PC-3 (cell line): ENCODE data around the gene DSTN. TPM values are rescaled to one million over a fixed set of nuclear protein-coding genes. Genes with fewer than 3 reads are reported as not detected.
A peak's percentile ranks its signal among the peaks of the same experiment; 100 is the strongest.

ENCODE experiments used
- ATAC-seq: fragments of 200-7000 bp; cut with Tn5 transposase; 2 replicates; pipeline ENCODE4 v1.9.1; 2020; ENCODE audit warnings: mild to moderate bottlenecking, moderate library complexity
- BruUV-seq: library from RNA; stranded (reverse); fragments of 400-500 nt; replicated peaks from 2 replicates; lab custom pipeline; 2021; lab: Mats Ljungman, UMichigan
- CTCF ChIA-PET: fragments of 300-600 bp; sonication (Branson Sonifier 250); formaldehyde crosslinking; loops from one replicate; lab custom pipeline; 2022; ENCODE audit warnings: antibody characterized with exemption; lab: Charles Lee
- POLR2A ChIA-PET: fragments of 300-600 bp; sonication (Branson Sonifier 250); formaldehyde crosslinking; loops from one replicate; lab custom pipeline; 2022; ENCODE audit warnings: antibody characterized with exemption; ENCODE audit not compliant: unreplicated experiment; lab: Charles Lee
- DNase-seq: peaks from one replicate; pipeline ENCODE4 v3.0.0-alpha.2; 2015
- H2AFZ ChIP-seq: fragments of 300-600 bp; sonication (generic); 2 replicates; pipeline ENCODE4 v1.6.0; 2016; ENCODE audit warnings: antibody characterized with exemption, low read length
- H3F3A ChIP-seq: fragments of 300-600 bp; sonication (generic); one replicate; pipeline ENCODE4 v1.6.0; 2017; ENCODE audit warnings: antibody characterized with exemption, low read length, control low read depth, mild to moderate bottlenecking; ENCODE audit not compliant: unreplicated experiment
- H3K27ac ChIP-seq: fragments of 300-600 bp; sonication (generic); 2 replicates; pipeline ENCODE4 v1.5.1; 2016; ENCODE audit warnings: mild to moderate bottlenecking, low read length
- H3K27me3 ChIP-seq: fragments of 300-600 bp; sonication (generic); 2 replicates; pipeline ENCODE4 v1.6.1; 2016; ENCODE audit warnings: low read length, mixed read lengths
- H3K36me3 ChIP-seq: fragments of 300-600 bp; sonication (generic); 2 replicates; pipeline ENCODE4 v1.6.1; 2016; ENCODE audit warnings: low read depth, mixed run types, low read length, mixed read lengths
- H3K4me1 ChIP-seq: fragments of 300-600 bp; sonication (generic); 2 replicates; pipeline ENCODE4 v1.5.1; 2016; ENCODE audit warnings: low read length; ENCODE audit not compliant: insufficient read depth
- H3K4me2 ChIP-seq: fragments of 300-600 bp; sonication (generic); 2 replicates; pipeline ENCODE4 v1.6.0; 2016; ENCODE audit warnings: low read length
- H3K4me3 ChIP-seq: fragments of 300-600 bp; sonication (generic); 2 replicates; pipeline ENCODE4 v1.5.1; 2016; ENCODE audit warnings: mild to moderate bottlenecking, low read length, mixed read lengths
- H3K79me2 ChIP-seq: fragments of 300-600 bp; sonication (generic); 2 replicates; pipeline ENCODE4 v1.6.1; 2017; ENCODE audit warnings: low read length, mixed read lengths
- H3K9ac ChIP-seq: fragments of 300-600 bp; sonication (generic); 2 replicates; pipeline ENCODE4 v1.6.0; 2016; ENCODE audit warnings: mild to moderate bottlenecking, low read length
- H3K9me2 ChIP-seq: fragments of 300-600 bp; sonication (generic); replicated peaks from 2 replicates; pipeline ENCODE4 v1.6.1; 2016; ENCODE audit warnings: mixed run types, low read length, mixed read lengths
- H3K9me3 ChIP-seq: fragments of 300-600 bp; sonication (generic); 2 replicates; pipeline ENCODE4 v1.6.1; 2016; ENCODE audit warnings: low read length, mixed read lengths
- H4K20me1 ChIP-seq: fragments of 300-600 bp; sonication (generic); 2 replicates; pipeline ENCODE4 v1.6.1; 2016; ENCODE audit warnings: low read length, mixed read lengths
- CTCF ChIP-seq: fragments of 300-600 bp; sonication (generic); conservative IDR thresholded peaks from 2 replicates; pipeline ENCODE4 v1.5.1; 2017; ENCODE audit warnings: antibody characterized with exemption, low read depth, mild to moderate bottlenecking, low read length
- EZH2 ChIP-seq: fragments of 300-600 bp; sonication (generic); IDR thresholded peaks from one replicate; pipeline ENCODE4 v1.6.1; 2017; ENCODE audit warnings: antibody characterized with exemption, mild to moderate bottlenecking, low read length; ENCODE audit not compliant: unreplicated experiment
- EZH2phosphoT487 ChIP-seq: fragments of 300-600 bp; sonication (generic); IDR thresholded peaks from 2 replicates; pipeline ENCODE4 v1.6.1; 2018; ENCODE audit warnings: mild to moderate bottlenecking, antibody characterized with exemption, low read length, borderline replicate concordance
- intact Hi-C: fragments of 100-400 bp; cut with micrococcal nuclease; formaldehyde crosslinking; loops from 2 replicates; pipeline ENCODE4 v1.9.0; 2023
- total RNA-seq: library from RNA; depleted of rRNA; stranded (reverse); fragments of >200 nt; gene quantifications from 2 replicates; pipeline ENCODE4 v1.2.3, GENCODE V29; 2014

The DSTN gene
- total RNA-seq, 1 experiment from 2014 or later = 182 TPM

DNA sequence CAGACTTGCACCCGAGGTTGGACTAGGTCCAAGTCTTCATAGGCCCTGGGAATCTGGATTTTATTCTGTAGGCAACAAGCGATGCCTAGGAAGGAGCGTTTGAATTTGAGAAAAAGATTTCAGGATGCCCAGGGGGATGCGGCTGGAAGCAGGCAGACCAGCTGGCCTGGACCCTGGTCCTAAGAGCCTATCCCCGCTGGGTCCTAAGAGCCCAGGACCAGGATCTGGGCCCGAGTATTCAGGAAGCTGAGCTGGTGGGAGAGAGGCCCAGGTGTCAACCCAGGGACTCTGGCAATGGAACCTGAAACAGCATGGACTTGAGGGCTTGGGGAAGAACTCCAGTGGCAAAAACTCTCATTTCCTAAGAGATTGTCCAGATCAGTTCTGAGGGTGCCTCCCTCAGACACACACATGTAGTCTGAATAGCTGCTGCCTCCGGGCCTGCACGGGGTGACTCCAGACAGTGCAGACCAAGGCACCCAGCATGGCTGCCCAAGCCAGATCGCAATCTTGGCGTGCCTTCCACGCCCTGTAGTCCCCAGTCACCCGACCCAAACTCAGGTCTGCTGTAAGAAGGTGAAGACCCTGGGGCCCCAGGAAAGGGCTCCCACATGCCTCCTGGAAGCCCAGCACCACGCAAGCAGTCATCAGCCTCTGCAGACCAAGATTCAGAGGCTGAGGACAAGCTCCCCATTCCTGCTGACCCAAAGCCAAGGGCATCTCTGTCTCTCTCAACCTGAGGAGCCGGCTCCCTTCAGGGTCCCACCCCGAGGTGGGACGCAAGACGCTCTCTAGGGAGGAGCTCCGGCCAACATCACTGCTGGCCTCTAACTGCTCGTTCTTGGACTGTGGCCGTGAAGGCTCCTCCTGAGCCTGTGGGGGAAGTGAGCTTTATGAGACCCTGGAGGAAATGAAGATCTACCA lies 77.8 kb downstream of the DSTN start:
- Histone ChIP-seq H4K20me1 (peaks cover 31% of the 10 kb centered on the region; the same call in 1 of the 2 replicates), H3K27ac (no peak overlapping the region), H3K4me1 (peaks cover 8% of the 10 kb centered on the region; the same call in 1 of the 2 replicates), H3K27me3 (no peaks in the 10 kb centered on the region), H3K79me2 (peaks cover 89% of the 10 kb centered on the region), H3K9ac (no peak overlapping the region), H3K36me3 (peaks cover 4% of the 10 kb centered on the region; the same call in 1 of the 2 replicates), H3K9me2 (no peaks in the 10 kb centered on the region), H3F3A (peaks cover 3% of the 10 kb centered on the region), H3K4me2 (no peak overlapping the region), H3K4me3 (no peak overlapping the region), H2AFZ (no peak overlapping the region), H3K9me3 (no peaks in the 10 kb centered on the region)
- CTCF ChIA-PET = interaction anchor here (0.6 kb wide), 1 partner anchor 103 kb away, joined by 5 read pairs; no protein-coding TSS in a partner anchor
- POLR2A ChIA-PET = no interaction called here
- intact Hi-C loops = no loop called here
- TF ChIP-seq EZH2phosphoT487 (no peak), EZH2 (no peak)
- BruUV-seq = no TSS peak
- DNase-seq (no peak), ATAC-seq (no peak)

DNA sequence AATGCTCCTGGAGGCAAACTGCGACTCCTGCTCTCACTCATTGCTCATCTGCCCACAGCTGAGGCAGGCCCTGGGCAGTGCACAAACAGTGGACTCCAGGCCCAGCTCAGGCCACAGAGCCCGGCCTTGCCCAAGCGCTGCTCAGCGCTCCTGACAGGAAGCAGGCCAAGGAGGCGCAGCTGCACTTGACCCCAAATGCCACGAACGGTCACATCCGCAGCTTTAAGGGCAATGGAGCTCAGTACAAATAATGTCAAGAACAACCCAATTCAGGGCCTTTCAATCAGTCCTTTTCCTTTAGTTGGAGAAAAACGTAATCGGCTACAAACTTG lies 78.4 kb downstream of the DSTN start:
- ATAC-seq (no peak), DNase-seq (no peak)
- Histone ChIP-seq H3K27me3 (no peaks in the 10 kb centered on the region), H3K36me3 (peaks cover 2% of the 10 kb centered on the region; the same call in 1 of the 2 replicates), H2AFZ (no peak overlapping the region), H3K79me2 (peaks cover 92% of the 10 kb centered on the region), H3K27ac (no peak overlapping the region), H3K4me1 (peaks cover 8% of the 10 kb centered on the region; the same call in 1 of the 2 replicates), H3K4me3 (no peak overlapping the region), H3K9ac (no peak overlapping the region), H3K4me2 (no peak overlapping the region), H4K20me1 (peaks cover 30% of the 10 kb centered on the region; the same call in 1 of the 2 replicates), H3K9me2 (no peaks in the 10 kb centered on the region), H3K9me3 (no peaks in the 10 kb centered on the region), H3F3A (peaks cover 3% of the 10 kb centered on the region)
- ChIA-PET CTCF (interaction anchor here (0.6 kb wide), 1 partner anchor 104 kb away, joined by 5 read pairs; no protein-coding TSS in a partner anchor), POLR2A (no interaction called here)
- intact Hi-C loops = no loop called here
- TF ChIP-seq CTCF (no peak), EZH2phosphoT487 (no peak), EZH2 (no peak)
- no TSS peak for BruUV-seq

DNA sequence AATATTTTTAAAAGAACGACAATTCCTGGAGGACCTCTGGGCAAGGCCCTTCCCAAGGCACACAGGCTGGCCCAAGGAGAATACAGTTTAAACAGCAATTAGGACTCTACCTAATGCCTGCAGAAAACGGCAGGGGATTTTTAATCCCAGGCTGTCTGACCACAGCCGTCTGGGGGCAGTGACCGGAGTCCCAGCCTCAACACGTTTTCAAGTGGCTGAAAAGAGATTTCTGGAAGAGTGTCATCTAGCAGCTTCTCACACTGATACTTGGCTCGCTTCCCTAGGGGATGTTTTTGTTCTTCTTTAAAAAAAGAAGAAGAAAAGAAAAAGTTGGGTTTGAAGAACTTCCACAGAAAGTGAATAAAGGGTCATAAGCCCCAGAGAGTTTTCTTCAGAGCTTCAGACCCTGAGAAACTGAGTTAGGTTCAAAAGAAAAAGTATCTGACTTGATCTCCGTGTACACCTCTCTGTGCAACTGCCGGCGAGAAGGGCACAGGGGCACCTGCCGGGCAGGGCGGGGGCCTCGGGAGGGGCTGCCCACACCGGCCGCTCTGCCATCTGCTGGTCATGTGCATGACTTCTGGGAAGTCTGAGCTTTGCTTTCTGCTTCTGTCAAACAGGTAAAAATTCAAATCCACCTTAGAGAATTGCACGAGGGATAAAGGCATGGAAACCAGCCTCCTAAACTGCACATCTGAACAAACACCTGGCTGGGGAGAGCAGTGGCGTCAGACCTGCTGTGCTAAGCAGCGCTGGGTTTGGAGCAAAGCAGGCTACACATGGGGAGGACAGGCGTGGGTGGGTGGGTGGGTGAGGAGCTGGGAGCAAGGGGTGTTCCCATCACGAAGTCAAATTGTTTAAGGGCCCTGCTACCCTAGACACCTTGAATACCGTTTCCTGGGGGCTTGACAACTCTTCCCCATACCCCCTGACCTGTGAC lies 79.2 kb downstream of the DSTN start:
- Histone ChIP-seq H3K9me2 (no peaks in the 10 kb centered on the region), H3F3A (peaks cover 3% of the 10 kb centered on the region), H3K4me1 (peaks cover 8% of the 10 kb centered on the region; the same call in 1 of the 2 replicates), H3K79me2 (peaks cover 90% of the 10 kb centered on the region), H3K4me3 (no peak overlapping the region), H3K4me2 (no peak overlapping the region), H3K27ac (no peak overlapping the region), H3K36me3 (peaks cover 3% of the 10 kb centered on the region; the same call in 1 of the 2 replicates), H3K9ac (no peak overlapping the region), H4K20me1 (peaks cover 26% of the 10 kb centered on the region; the same call in 1 of the 2 replicates), H2AFZ (no peak overlapping the region), H3K27me3 (no peaks in the 10 kb centered on the region), H3K9me3 (no peaks in the 10 kb centered on the region)
- ATAC-seq (no peak), DNase-seq (peak; percentile 18)
- POLR2A ChIA-PET = no interaction called here
- CTCF ChIA-PET = interaction anchor here (0.6 to 0.9 kb wide), 2 partner anchors 105 to 249 kb away, joined by 4 to 5 read pairs; no protein-coding TSS in a partner anchor
- intact Hi-C loops = no loop called here
- BruUV-seq = no TSS peak
- TF ChIP-seq EZH2phosphoT487 = no peak
- TF ChIP-seq CTCF = peak; percentile 66
- no peak for TF ChIP-seq EZH2
